ENCODE measurements around the gene FAM222B. TPM values are rescaled to one million over a fixed set of nuclear protein-coding genes. Genes with fewer than 3 reads are reported as not detected.

Gene FAM222B
- total RNA-seq, 1 experiment from 2014 or later, result 39.5 TPM

DNA sequence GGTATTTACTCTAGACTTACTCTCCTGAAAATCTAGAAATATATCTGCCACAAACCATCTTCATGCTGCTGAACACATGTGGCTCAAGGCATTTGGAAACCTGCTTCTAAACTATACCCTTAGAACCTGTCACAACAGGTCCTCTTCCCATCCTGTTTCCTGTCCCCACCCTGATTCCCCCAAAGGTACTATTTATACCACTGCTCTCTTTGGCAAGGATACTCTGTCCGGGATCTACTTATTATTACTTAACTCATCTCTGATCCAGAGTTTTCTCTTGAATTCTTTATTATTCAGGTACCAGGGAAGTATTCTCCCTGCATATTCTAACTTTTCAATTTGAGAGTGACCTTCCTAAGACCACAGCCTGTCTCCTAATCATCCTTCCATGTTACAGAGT lies 65.4 kb downstream of the FAM222B start:
- CTCF ChIA-PET, result no interaction called here
- Mint-ChIP-seq H3K36me3 (ENCODE audit: insufficient read depth, unreplicated experiment) (peaks cover 47% of the 10 kb centered on the region), H3K4me1 (ENCODE audit: low read depth, unreplicated experiment) (no peaks in the 10 kb centered on the region), H3K9me3 (ENCODE audit: unreplicated experiment) (no peaks in the 10 kb centered on the region), H3K4me3 (ENCODE audit: unreplicated experiment) (no peak overlapping the region), H3K27ac (ENCODE audit: unreplicated experiment) (no peak overlapping the region), H3K27me3 (ENCODE audit: insufficient read depth, unreplicated experiment) (no peaks in the 10 kb centered on the region)
- H3K27me3 ChIP-seq (replicated peaks; ENCODE audit: control insufficient read depth, insufficient read depth, low read length), result no peaks in the 10 kb centered on the region
- no peaks in the 10 kb centered on the region for H3K4me1 ChIP-seq
- POLR2A ChIA-PET, result interaction anchor here (0.6 kb wide), 1 partner anchor 37 kb away, joined by 5 read pairs; no protein-coding TSS in a partner anchor
- no peak for DNase-seq
- H3K4me3 ChIP-seq (ENCODE audit: low read depth, low read length), result no peak overlapping the region
- H3K36me3 ChIP-seq (ENCODE audit: control insufficient read depth, insufficient read depth, low read length), result peaks cover 2% of the 10 kb centered on the region; the same call in 1 of the 2 replicates
- TF ChIP-seq, protein P1, sequence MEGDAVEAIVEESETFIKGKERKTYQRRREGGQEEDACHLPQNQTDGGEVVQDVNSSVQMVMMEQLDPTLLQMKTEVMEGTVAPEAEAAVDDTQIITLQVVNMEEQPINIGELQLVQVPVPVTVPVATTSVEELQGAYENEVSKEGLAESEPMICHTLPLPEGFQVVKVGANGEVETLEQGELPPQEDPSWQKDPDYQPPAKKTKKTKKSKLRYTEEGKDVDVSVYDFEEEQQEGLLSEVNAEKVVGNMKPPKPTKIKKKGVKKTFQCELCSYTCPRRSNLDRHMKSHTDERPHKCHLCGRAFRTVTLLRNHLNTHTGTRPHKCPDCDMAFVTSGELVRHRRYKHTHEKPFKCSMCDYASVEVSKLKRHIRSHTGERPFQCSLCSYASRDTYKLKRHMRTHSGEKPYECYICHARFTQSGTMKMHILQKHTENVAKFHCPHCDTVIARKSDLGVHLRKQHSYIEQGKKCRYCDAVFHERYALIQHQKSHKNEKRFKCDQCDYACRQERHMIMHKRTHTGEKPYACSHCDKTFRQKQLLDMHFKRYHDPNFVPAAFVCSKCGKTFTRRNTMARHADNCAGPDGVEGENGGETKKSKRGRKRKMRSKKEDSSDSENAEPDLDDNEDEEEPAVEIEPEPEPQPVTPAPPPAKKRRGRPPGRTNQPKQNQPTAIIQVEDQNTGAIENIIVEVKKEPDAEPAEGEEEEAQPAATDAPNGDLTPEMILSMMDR (IDR thresholded peaks at IDR 0.05; ENCODE audit: insufficient read depth in 1 of 2, low read depth in 1 of 2, low read length in 1 of 2, severe bottlenecking in 1 of 2, unreplicated experiment in 1 of 2), result no peak
- BruUV-seq (replicated peaks), result no TSS peak
- no peaks in the 10 kb centered on the region for H3K9me3 ChIP-seq
- intact Hi-C loops (cut with micrococcal nuclease; ENCODE audit: unreplicated experiment), result no loop called here

DNA sequence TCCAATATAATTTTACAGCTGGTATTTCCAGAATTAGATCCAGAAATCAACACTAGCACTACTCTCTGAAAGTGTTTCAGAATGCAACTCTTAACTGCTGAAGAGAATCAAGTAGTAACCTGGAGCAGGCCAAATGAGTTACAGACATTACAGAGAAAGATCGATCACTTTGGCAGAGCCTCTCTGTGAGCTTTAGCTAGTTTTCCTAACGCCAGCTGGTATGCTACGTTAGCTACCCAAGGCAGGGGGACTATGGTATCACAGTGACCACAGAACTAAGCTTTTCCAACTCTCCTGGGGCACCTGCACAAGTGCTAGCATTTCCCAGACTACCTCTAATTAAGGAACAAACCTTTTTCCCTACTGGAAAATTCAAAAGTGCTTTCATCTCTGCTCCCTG lies 68.4 kb downstream of the FAM222B start:
- Histone ChIP-seq H3K27me3 (replicated peaks; ENCODE audit: control insufficient read depth, insufficient read depth, low read length) (no peaks in the 10 kb centered on the region), H3K9me3 (no peaks in the 10 kb centered on the region), H3K4me3 (ENCODE audit: low read depth, low read length) (no peak overlapping the region), H3K36me3 (ENCODE audit: control insufficient read depth, insufficient read depth, low read length) (peaks cover 2% of the 10 kb centered on the region; the same call in 1 of the 2 replicates), H3K4me1 (no peaks in the 10 kb centered on the region)
- ChIA-PET CTCF (interaction anchor here (1.3 kb wide), 1 partner anchor 10 kb away, joined by 6 read pairs; no protein-coding TSS in a partner anchor), POLR2A (no interaction called here)
- peaks cover 35% of the 10 kb centered on the region for H3K36me3 Mint-ChIP-seq (ENCODE audit: insufficient read depth, unreplicated experiment)
- no peak overlapping the region for H3K27ac Mint-ChIP-seq (ENCODE audit: unreplicated experiment)
- no peak overlapping the region for H3K4me3 Mint-ChIP-seq (ENCODE audit: unreplicated experiment)
- intact Hi-C loops (cut with micrococcal nuclease; ENCODE audit: unreplicated experiment), result no loop called here
- BruUV-seq (replicated peaks), result no TSS peak
- DNase-seq, result no peak
- TF ChIP-seq, protein P1 (IDR thresholded peaks at IDR 0.05; ENCODE audit: insufficient read depth in 1 of 2, low read depth in 1 of 2, low read length in 1 of 2, severe bottlenecking in 1 of 2, unreplicated experiment in 1 of 2), result no peak
- peaks cover 9% of the 10 kb centered on the region for H3K4me1 Mint-ChIP-seq (ENCODE audit: low read depth, unreplicated experiment)
- no peaks in the 10 kb centered on the region for H3K9me3 Mint-ChIP-seq (ENCODE audit: unreplicated experiment)
- H3K27me3 Mint-ChIP-seq (ENCODE audit: insufficient read depth, unreplicated experiment), result no peaks in the 10 kb centered on the region

DNA sequence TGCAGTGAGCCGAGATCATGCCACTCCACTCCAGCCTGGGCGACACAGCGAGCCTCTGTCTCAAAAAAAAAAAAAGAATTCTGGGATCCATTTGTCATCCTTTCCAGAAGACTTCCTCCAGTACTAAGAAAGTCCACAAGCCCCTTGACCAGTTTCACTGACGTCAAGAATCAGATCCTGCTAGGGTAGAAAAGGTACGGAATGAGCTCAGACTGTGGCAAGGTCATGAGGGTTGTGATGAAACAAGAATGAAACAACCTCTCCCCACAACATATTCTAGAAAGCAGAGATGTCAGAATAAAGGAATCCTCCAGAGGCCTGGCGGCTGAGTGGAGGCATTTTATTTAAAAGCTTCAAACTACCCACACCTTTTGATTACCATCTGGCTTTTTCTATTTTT lies 68.9 kb downstream of the FAM222B start:
- peaks cover 30% of the 10 kb centered on the region for H3K36me3 Mint-ChIP-seq (ENCODE audit: insufficient read depth, unreplicated experiment)
- CTCF ChIA-PET, result interaction anchor here (1.3 kb wide), 1 partner anchor 10 kb away, joined by 6 read pairs; no protein-coding TSS in a partner anchor
- intact Hi-C loops (cut with micrococcal nuclease; ENCODE audit: unreplicated experiment), result no loop called here

More for the DNA sequence above, 68.9 kb downstream of the FAM222B start:
- peaks cover 9% of the 10 kb centered on the region for H3K4me1 Mint-ChIP-seq (ENCODE audit: low read depth, unreplicated experiment)
- H3K27ac Mint-ChIP-seq (ENCODE audit: unreplicated experiment), result no peak overlapping the region
- no peak overlapping the region for H3K4me3 ChIP-seq (ENCODE audit: low read depth, low read length)
- peaks cover 2% of the 10 kb centered on the region; the same call in 1 of the 2 replicates for H3K36me3 ChIP-seq (ENCODE audit: control insufficient read depth, insufficient read depth, low read length)
- no peak overlapping the region for H3K4me3 Mint-ChIP-seq (ENCODE audit: unreplicated experiment)
- no peaks in the 10 kb centered on the region for H3K4me1 ChIP-seq
- no peaks in the 10 kb centered on the region for H3K9me3 Mint-ChIP-seq (ENCODE audit: unreplicated experiment)
- BruUV-seq (replicated peaks), result no TSS peak
- TF ChIP-seq, protein P1 (IDR thresholded peaks at IDR 0.05; ENCODE audit: insufficient read depth in 1 of 2, low read depth in 1 of 2, low read length in 1 of 2, severe bottlenecking in 1 of 2, unreplicated experiment in 1 of 2), result no peak
- H3K27me3 ChIP-seq (replicated peaks; ENCODE audit: control insufficient read depth, insufficient read depth, low read length), result no peaks in the 10 kb centered on the region
- H3K9me3 ChIP-seq, result no peaks in the 10 kb centered on the region
- POLR2A ChIA-PET, result no interaction called here
- no peak for DNase-seq
- no peaks in the 10 kb centered on the region for H3K27me3 Mint-ChIP-seq (ENCODE audit: insufficient read depth, unreplicated experiment)

All from Caco-2 (cell line).